Stomach (tissue), 4 donors: Measurements from ENCODE around the gene ZBP1.

Source experiments
- POLR2AphosphoS5 ChIP-seq, 3 donors: sonication (generic); formaldehyde crosslinking; IDR thresholded peaks; one replicate each; pipeline ENCODE4 v1.6.1; 2016; ENCODE audit warnings: antibody characterized with exemption in 3 of 3
- TF ChIP-seq, protein P1 (sequence below), 7 experiments: fragments of 450-650 bp in 4 of 7; fragments of 200-600 bp in 3 of 7; sonication (generic) in 3 of 7; IDR thresholded peaks; one replicate each; pipeline ENCODE4 v1.5.1; 2016 to 2019; ENCODE audit warnings: antibody characterized with exemption in 7 of 7, control low read depth in 2 of 7, mild to moderate bottlenecking in 1 of 7

DNA sequence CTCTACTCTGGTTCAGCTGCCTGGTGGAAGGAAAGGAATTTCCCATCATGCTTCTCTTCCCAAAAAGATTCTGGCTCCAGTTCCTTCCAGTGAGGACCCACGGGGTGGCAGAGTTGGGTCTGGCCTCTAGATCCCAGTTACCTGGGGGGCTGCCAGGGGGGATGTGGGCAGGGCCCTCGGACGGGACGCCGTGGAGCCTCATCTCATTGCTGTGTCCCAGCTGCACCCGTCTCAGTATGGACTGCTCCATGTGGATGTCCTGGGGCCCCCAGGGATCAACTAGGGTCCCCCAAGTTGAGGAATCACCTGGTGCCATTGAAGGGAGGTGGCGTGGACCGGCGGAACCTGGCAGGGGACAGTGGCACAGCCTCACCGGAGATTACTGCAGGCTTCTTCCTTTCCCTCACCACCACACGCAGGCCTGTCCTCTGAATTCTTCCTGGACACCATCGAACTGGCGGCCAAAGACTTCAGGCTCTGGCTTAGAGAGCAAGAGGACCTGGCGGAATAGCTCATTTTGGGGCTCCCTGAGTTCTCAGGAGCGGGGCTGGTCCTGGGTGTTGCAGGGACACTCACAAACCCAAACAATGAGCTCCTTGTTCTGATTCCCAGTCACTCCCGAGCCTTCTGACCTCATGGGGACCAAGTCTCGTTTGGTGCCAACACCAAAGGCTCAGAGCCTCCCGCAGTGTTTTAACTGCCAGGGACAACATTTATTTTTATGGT lies 8.5 kb downstream of the ZBP1 start:
- no peak for TF ChIP-seq POLR2AphosphoS5 (IDR thresholded peaks at IDR 0.05)
- TF ChIP-seq, protein P1, sequence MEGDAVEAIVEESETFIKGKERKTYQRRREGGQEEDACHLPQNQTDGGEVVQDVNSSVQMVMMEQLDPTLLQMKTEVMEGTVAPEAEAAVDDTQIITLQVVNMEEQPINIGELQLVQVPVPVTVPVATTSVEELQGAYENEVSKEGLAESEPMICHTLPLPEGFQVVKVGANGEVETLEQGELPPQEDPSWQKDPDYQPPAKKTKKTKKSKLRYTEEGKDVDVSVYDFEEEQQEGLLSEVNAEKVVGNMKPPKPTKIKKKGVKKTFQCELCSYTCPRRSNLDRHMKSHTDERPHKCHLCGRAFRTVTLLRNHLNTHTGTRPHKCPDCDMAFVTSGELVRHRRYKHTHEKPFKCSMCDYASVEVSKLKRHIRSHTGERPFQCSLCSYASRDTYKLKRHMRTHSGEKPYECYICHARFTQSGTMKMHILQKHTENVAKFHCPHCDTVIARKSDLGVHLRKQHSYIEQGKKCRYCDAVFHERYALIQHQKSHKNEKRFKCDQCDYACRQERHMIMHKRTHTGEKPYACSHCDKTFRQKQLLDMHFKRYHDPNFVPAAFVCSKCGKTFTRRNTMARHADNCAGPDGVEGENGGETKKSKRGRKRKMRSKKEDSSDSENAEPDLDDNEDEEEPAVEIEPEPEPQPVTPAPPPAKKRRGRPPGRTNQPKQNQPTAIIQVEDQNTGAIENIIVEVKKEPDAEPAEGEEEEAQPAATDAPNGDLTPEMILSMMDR (IDR thresholded peaks at IDR 0.05) = no peak
